IMR-90 (cell line): ENCODE data around the gene SEZ6L2. TPM values are rescaled to one million over a fixed set of nuclear protein-coding genes. Genes with fewer than 3 reads are reported as not detected.
A peak's percentile ranks its signal among the peaks of the same experiment; 100 is the strongest.

Experiments
- ATAC-seq: fragments of 200-7000 bp; cut with Tn5 transposase; 2 replicates; pipeline ENCODE4 v1.9.1; 2020; ENCODE audit warnings: low read depth, mild to moderate bottlenecking, moderate library complexity
- BruUV-seq: library from RNA; stranded (reverse); fragments of 400-500 nt; replicated peaks from 2 replicates; lab custom pipeline; 2021; lab: Mats Ljungman, UMichigan
- CTCF ChIA-PET: fragments of 300-600 bp; formaldehyde crosslinking; extraction: SDS; loops from one replicate; lab custom pipeline; 2021; ENCODE audit warnings: antibody characterized with exemption; lab: Yijun Ruan, JAX
- POLR2A ChIA-PET: fragments of 300-600 bp; sonication (Branson Sonifier 250); formaldehyde crosslinking; loops from one replicate; lab custom pipeline; 2022; ENCODE audit warnings: antibody characterized with exemption; ENCODE audit not compliant: unreplicated experiment; lab: Charles Lee
- DNase-seq: peaks from one replicate; pipeline ENCODE4 v3.0.0; 2013
- H2AFZ ChIP-seq: replicated peaks from 2 replicates; pipeline ENCODE3; 2013; ENCODE audit warnings: low read length, mild to moderate bottlenecking; ENCODE audit not compliant: poor library complexity
- H2AK5ac ChIP-seq: 2 replicates; pipeline ENCODE4 v1.6.1; 2013; ENCODE audit warnings: low read depth, low read length, inconsistent platforms
- H2AK9ac ChIP-seq: replicated peaks from 2 replicates; pipeline ENCODE3; 2013; ENCODE audit warnings: mild to moderate bottlenecking, low read depth, low read length, moderate library complexity; ENCODE audit not compliant: poor library complexity
- H2BK120ac ChIP-seq: 2 replicates; pipeline ENCODE4 v1.6.1; 2013; ENCODE audit warnings: low read depth, low read length, inconsistent platforms
- H2BK15ac ChIP-seq: 3 replicates; pipeline ENCODE4 v1.6.1; 2013; ENCODE audit warnings: low read depth, low read length, inconsistent platforms
- H2BK20ac ChIP-seq: 2 replicates; pipeline ENCODE4 v1.6.1; 2013; ENCODE audit warnings: low read depth, mild to moderate bottlenecking, inconsistent platforms, low read length, moderate library complexity
- H2BK5ac ChIP-seq: 2 replicates; pipeline ENCODE4 v1.6.1; 2013; ENCODE audit warnings: mild to moderate bottlenecking, low read depth, low read length, inconsistent platforms; ENCODE audit not compliant: poor library complexity, severe bottlenecking
- H3K14ac ChIP-seq: replicated peaks from 2 replicates; pipeline ENCODE4 v1.6.1; 2013; ENCODE audit warnings: low read depth, low read length, inconsistent platforms
- H3K18ac ChIP-seq: 2 replicates; pipeline ENCODE4 v1.6.1; 2013; ENCODE audit warnings: low read depth, low read length, control low read depth
- H3K23ac ChIP-seq: 2 replicates; pipeline ENCODE4 v1.6.1; 2013; ENCODE audit warnings: low read depth, low read length, inconsistent platforms
- H3K27ac ChIP-seq: 2 replicates; pipeline ENCODE4 v1.5.1; 2013; ENCODE audit warnings: mild to moderate bottlenecking, control low read depth, low read length; ENCODE audit not compliant: insufficient read depth
- H3K27me3 ChIP-seq: 2 replicates; pipeline ENCODE4 v1.6.1; 2013; ENCODE audit warnings: low read length; ENCODE audit not compliant: control insufficient read depth, insufficient read depth
- H3K36me3 ChIP-seq: 2 replicates; pipeline ENCODE4 v1.6.1; 2013; ENCODE audit warnings: low read length, mixed read lengths; ENCODE audit not compliant: control insufficient read depth, insufficient read depth
- H3K4ac ChIP-seq: 2 replicates; pipeline ENCODE4 v1.6.1; 2013; ENCODE audit warnings: low read depth, low read length, inconsistent platforms
- H3K4me1 ChIP-seq: 2 replicates; pipeline ENCODE4 v1.6.1; 2013; ENCODE audit warnings: low read length, mixed read lengths; ENCODE audit not compliant: control insufficient read depth, insufficient read depth
- H3K4me2 ChIP-seq: 2 replicates; pipeline ENCODE4 v1.6.1; 2013; ENCODE audit warnings: low read depth, mild to moderate bottlenecking, control low read depth, low read length, moderate library complexity
- H3K4me3 ChIP-seq: 2 replicates; pipeline ENCODE4 v1.5.1; 2013; ENCODE audit warnings: low read depth, mild to moderate bottlenecking, control low read depth, low read length, moderate library complexity; ENCODE audit not compliant: insufficient read depth
- H3K56ac ChIP-seq: 2 replicates; pipeline ENCODE4 v1.6.1; 2013; ENCODE audit warnings: low read length, inconsistent platforms; ENCODE audit not compliant: insufficient read depth; ENCODE audit errors: extremely low read depth
- H3K79me1 ChIP-seq, 2 experiments: 2 replicates each; pipeline ENCODE4 v1.6.1; 2013; ENCODE audit warnings: low read length in 2 of 2, inconsistent platforms in 1 of 2, low read depth in 1 of 2
- H3K9ac ChIP-seq: 2 replicates; pipeline ENCODE4 v1.6.1; 2013; ENCODE audit warnings: low read depth, low read length, control low read depth
- H3K9me1 ChIP-seq: 2 replicates; pipeline ENCODE4 v1.6.1; 2013; ENCODE audit warnings: low read length, inconsistent platforms; ENCODE audit not compliant: insufficient read depth
- H3K9me3 ChIP-seq: 2 replicates; pipeline ENCODE4 v1.6.1; 2013; ENCODE audit warnings: low read length; ENCODE audit not compliant: control insufficient read depth, insufficient read depth
- H4K20me1 ChIP-seq: 2 replicates; pipeline ENCODE4 v1.6.1; 2013; ENCODE audit warnings: low read length, inconsistent platforms; ENCODE audit not compliant: insufficient read depth
- H4K5ac ChIP-seq: 2 replicates; pipeline ENCODE4 v1.6.1; 2013; ENCODE audit warnings: mild to moderate bottlenecking, low read depth, low read length, control low read depth
- H4K8ac ChIP-seq, 2 experiments: 2 replicates each; pipeline ENCODE4 v1.6.1; 2013; ENCODE audit warnings: low read depth in 2 of 2, low read length in 2 of 2, control low read depth in 1 of 2, inconsistent platforms in 1 of 2
- H4K91ac ChIP-seq: 2 replicates; pipeline ENCODE4 v1.6.1; 2013; ENCODE audit warnings: low read depth, low read length, inconsistent platforms; ENCODE audit not compliant: insufficient read depth
- CEBPB ChIP-seq: IDR thresholded peaks from 2 replicates; pipeline ENCODE4 v1.6.1; 2012; ENCODE audit warnings: low read depth, low read length, improper control_type of control experiment
- NFE2L2 ChIP-seq: fragments of 150-350 bp; IDR thresholded peaks from 2 replicates; pipeline ENCODE4 v1.6.1; 2016; ENCODE audit warnings: low read depth, mild to moderate bottlenecking, low read length
- POLR2A ChIP-seq: IDR thresholded peaks from 2 replicates; pipeline ENCODE4 v1.6.1; 2012; ENCODE audit warnings: mild to moderate bottlenecking, low read depth, low read length
- SMC3 ChIP-seq: fragments of 150-350 bp; IDR thresholded peaks from 2 replicates; pipeline ENCODE4 v1.6.1; 2016; ENCODE audit warnings: low read depth, mild to moderate bottlenecking, antibody characterized with exemption, low read length, moderate library complexity
- WGBS, 2 experiments: methylation state at CpG; one replicate each; pipeline versions ENCODE4 v1.1.5 to v1.1.7; 2013; ENCODE audit warnings: missing lambda C conversion rate in 2 of 2; ENCODE audit not compliant: insufficient read length in 1 of 2; ENCODE audit errors: extremely low coverage in 2 of 2; 5-methylcytosine and 5-hydroxymethylcytosine counted together
- dilution Hi-C: fragments of 300-500 bp; cut with HindIII; formaldehyde crosslinking; loops from one replicate; pipeline ENCODE4 v1.14.3; 2018; ENCODE audit warnings: low sequenced_read_pairs; ENCODE audit not compliant: unreplicated experiment
- in situ Hi-C: fragments of 300-500 bp; cut with MboI; formaldehyde crosslinking; loops from 3 replicates; pipeline ENCODE4 v1.14.3; 2019; ENCODE audit warnings: low sequenced_read_pairs, inconsistent platforms, mixed read lengths
- intact Hi-C: fragments of 100-400 bp; cut with micrococcal nuclease; formaldehyde crosslinking; loops from 2 replicates; pipeline ENCODE4 v1.10.0; 2022
- polyA plus RNA-seq, 3 experiments: library from polyadenylated mRNA; depleted of rRNA; stranded (reverse); fragments of >200 nt; gene quantifications; 2 replicates each; pipeline ENCODE4 v1.2.3, GENCODE V29; 2012; ENCODE audit warnings: low replicate concordance in 1 of 3
- total RNA-seq: library from RNA; depleted of rRNA; stranded (reverse); fragments of >200 nt; gene quantifications from 2 replicates; pipeline ENCODE4 v1.2.3, GENCODE V29; 2012
- TF ChIP-seq, protein P1 (sequence below): fragments of 150-350 bp; IDR thresholded peaks from 2 replicates; pipeline ENCODE4 v1.6.1; 2016; ENCODE audit warnings: low read depth, mild to moderate bottlenecking, low read length, moderate library complexity, borderline replicate concordance
- TF ChIP-seq, protein P2 (sequence below): fragments of 150-350 bp; IDR thresholded peaks from 2 replicates; pipeline ENCODE4 v1.6.1; 2017; ENCODE audit warnings: mild to moderate bottlenecking, antibody characterized with exemption, low read length, low read depth

SEZ6L2 gene
- total and polyA plus RNA-seq, 2 of the 4 experiments (the other 2 are of a cell fraction), result 0.72 to 10.5 TPM

DNA sequence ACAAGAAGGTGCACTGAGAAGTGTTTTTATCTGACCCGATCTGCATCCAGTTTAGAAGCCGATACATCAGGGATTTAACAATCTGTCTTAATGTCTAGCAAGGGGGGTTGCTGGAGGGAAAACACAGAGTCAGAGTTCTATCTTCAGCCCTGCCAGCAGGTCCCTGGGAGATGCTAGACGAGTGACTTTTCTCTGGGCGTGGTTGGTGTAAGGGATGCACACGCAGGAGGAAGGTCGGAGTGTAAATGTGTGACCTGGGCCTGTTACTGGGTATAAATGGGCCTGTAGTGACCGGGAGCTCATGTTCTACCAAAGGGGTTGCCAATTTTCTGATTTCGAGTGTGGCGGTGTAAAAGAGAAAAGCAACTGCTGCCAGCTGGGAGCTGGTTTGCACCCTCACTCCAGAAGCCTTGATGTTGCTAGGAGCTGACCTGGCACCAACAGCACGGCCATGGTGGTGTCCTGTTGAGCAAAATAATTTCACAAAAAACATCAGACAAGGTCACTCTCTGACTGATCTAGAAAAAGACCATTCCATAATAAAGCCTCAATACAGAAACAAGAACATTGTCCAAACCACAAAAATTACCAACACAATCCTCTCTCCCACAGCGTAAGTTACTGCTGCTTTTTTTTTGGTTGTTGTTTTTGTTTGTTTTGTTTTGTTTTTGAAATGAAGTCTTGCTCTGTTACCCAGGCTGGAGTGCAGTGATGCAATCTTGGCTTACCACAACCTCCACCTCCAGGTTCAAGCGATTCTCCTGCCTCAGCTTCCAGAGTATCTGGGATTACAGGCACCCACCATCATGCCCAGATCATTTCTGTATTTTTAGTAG lies 27.9 kb upstream of the SEZ6L2 start:
- CTCF ChIA-PET, result no interaction called here
- peaks cover 6% of the 10 kb centered on the region; the same call in 1 of the 2 replicates for H4K20me1 ChIP-seq

More for the DNA sequence above, 27.9 kb upstream of the SEZ6L2 start:
- Histone ChIP-seq H2BK120ac (no peak overlapping the region; the same call in 1 of the 2 replicates), H2AFZ (peak overlapping the region; percentile 98), H3K9me1 (peaks cover 15% of the 10 kb centered on the region; the same call in 1 of the 2 replicates), H3K27me3 (no peaks in the 10 kb centered on the region), H2AK5ac (peak overlapping the region; percentile 81), H3K4me1 (peaks cover 10% of the 10 kb centered on the region), H4K5ac (peak overlapping the region; percentile 2), H3K4me2 (peak overlapping the region; percentile 96), H3K9me3 (no peaks in the 10 kb centered on the region), H3K4ac (peak overlapping the region; percentile 98), H4K91ac (peak overlapping the region; percentile 95), H2AK9ac (peak overlapping the region; percentile 32), H3K27ac (0 out of 2 replicates have a peak overlapping the region, but pooled peaks have one; percentile 7), H3K79me1 (peaks cover 24 to 40% of the 10 kb centered on the region in 2 experiments), H3K18ac (no peak overlapping the region), H2BK20ac (peak overlapping the region; percentile 28; the same call in 1 of the 2 replicates), H2BK15ac (no peak overlapping the region), H3K9ac (peak overlapping the region; percentile 95), H2BK5ac (peak overlapping the region; percentile 92), H4K8ac (peak overlapping the region; percentile 85 to 99; a peak in 2 of 4 replicates), H3K23ac (peak overlapping the region; percentile 91), H3K36me3 (peaks cover 6% of the 10 kb centered on the region), H3K4me3 (peak overlapping the region; percentile 79; the same call in 1 of the 2 replicates), H3K56ac (peak overlapping the region; percentile 32; the same call in 1 of the 2 replicates), H3K14ac (peak overlapping the region; percentile 99; the same call in 1 of the 2 replicates)
- DNase-seq, result no peak
- POLR2A ChIA-PET, result interaction anchor here (1.5 kb wide), 1 partner anchor 27 kb away, joined by 6 read pairs; the partner anchor contains the start of gene ASPHD1
- no peak for ATAC-seq
- dilution Hi-C loops, result no loop called here
- intact Hi-C loops, result loop anchor here (5.0 kb wide), 2 partner anchors 45 to 70 kb away; partner anchors contain the start of genes HIRIP3, INO80E and TAOK2
- WGBS, 2 experiments, result 20% methylated on average over 1 of the region's 12 CpGs; no CpG with 5 or more reads in 1 of the 2 experiments
- in situ Hi-C loops, result no loop called here
- TF ChIP-seq POLR2A (no peak), NFE2L2 (no peak), CEBPB (no peak), SMC3 (no peak)
- TF ChIP-seq, protein P1, sequence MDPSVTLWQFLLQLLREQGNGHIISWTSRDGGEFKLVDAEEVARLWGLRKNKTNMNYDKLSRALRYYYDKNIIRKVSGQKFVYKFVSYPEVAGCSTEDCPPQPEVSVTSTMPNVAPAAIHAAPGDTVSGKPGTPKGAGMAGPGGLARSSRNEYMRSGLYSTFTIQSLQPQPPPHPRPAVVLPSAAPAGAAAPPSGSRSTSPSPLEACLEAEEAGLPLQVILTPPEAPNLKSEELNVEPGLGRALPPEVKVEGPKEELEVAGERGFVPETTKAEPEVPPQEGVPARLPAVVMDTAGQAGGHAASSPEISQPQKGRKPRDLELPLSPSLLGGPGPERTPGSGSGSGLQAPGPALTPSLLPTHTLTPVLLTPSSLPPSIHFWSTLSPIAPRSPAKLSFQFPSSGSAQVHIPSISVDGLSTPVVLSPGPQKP, result no peak
- TF ChIP-seq, protein P2, sequence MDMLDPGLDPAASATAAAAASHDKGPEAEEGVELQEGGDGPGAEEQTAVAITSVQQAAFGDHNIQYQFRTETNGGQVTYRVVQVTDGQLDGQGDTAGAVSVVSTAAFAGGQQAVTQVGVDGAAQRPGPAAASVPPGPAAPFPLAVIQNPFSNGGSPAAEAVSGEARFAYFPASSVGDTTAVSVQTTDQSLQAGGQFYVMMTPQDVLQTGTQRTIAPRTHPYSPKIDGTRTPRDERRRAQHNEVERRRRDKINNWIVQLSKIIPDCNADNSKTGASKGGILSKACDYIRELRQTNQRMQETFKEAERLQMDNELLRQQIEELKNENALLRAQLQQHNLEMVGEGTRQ, result no peak
- no TSS peak for BruUV-seq
